ENCODE results near the gene SLC25A31. TPM values are rescaled to one million over a fixed set of nuclear protein-coding genes. Genes with fewer than 3 reads are reported as not detected.

SLC25A31 gene
- total and polyA plus RNA-seq, 2 of the 13 experiments (the other 11 are each of a cell fraction or from before 2014, with no cell fraction given): 0.04 TPM; not detected in 1

DNA sequence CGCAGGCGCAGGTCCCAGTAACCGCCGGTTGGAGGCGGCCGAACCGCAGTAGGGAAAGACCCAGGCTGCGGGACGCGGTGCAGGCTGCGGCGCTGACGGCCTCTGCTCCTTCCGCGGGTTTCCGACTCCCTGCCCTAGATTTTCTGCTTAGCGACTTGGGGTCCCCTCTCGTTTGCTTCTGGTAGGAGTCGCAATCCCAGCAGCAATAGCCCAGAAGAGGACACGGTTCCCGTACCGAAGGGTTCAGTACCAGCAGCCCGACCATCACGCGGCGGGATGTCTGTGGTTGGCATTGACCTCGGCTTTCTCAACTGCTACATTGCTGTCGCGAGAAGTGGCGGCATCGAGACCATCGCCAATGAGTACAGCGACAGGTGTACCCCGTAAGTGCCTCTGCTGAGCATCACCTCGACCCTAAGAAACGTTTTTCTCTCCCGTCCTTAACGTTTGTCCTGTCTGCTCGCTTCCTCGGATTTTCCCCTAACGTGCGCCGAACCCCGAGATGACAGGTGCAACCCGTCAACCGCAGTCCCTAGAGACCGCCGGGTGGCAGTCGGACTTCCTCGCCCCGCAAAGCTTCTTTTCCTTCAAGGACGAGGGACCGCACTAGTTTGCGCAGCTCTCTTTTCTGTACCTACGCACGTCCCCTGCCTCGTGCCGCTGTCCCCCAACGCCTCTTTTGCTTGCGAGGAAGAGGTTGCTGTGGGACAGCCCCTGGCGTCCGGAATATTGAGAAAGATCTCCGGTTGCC is 52.2 kb downstream of the SLC25A31 start, which contains the start of gene HSPA4L (continued):
- TF ChIP-seq, protein P1, sequence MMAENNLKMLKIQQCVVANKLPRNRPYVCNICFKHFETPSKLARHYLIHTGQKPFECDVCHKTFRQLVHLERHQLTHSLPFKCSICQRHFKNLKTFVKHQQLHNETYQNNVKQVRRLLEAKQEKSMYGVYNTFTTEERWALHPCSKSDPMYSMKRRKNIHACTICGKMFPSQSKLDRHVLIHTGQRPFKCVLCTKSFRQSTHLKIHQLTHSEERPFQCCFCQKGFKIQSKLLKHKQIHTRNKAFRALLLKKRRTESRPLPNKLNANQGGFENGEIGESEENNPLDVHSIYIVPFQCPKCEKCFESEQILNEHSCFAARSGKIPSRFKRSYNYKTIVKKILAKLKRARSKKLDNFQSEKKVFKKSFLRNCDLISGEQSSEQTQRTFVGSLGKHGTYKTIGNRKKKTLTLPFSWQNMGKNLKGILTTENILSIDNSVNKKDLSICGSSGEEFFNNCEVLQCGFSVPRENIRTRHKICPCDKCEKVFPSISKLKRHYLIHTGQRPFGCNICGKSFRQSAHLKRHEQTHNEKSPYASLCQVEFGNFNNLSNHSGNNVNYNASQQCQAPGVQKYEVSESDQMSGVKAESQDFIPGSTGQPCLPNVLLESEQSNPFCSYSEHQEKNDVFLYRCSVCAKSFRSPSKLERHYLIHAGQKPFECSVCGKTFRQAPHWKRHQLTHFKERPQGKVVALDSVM (CRISPR knock-in tag; IDR thresholded peaks at IDR 0.05): peak; percentile 4; the same call in 1 of the 2 replicates
- TF ChIP-seq SNAI1 (CRISPR knock-in tag; IDR thresholded peaks at IDR 0.05; ENCODE audit: borderline replicate concordance) (peak; percentile 56; the same call in 1 of the 2 replicates), ZNF850 (CRISPR knock-in tag; conservative IDR thresholded peaks at IDR 0.05) (0 out of 2 replicates have a peak, but pooled peaks have one; percentile 29), ZNF138 (CRISPR knock-in tag; IDR thresholded peaks at IDR 0.05; ENCODE audit: low read depth) (peak; percentile 80; the same call in 1 of the 2 replicates), MAZ (IDR thresholded peaks at IDR 0.05; ENCODE audit: borderline replicate concordance, low read depth, low read length) (no peak), MAZ (CRISPR knock-in tag; IDR thresholded peaks at IDR 0.05; ENCODE audit: low read depth) (peak; percentile 36; the same call in 1 of the 2 replicates), RBFOX2 (IDR thresholded peaks at IDR 0.05; ENCODE audit: low read depth, low read length) (peak; percentile 91), ZNF331 (CRISPR knock-in tag; IDR thresholded peaks at IDR 0.05) (peak; percentile 5), ZBTB3 (CRISPR knock-in tag; IDR thresholded peaks at IDR 0.05; ENCODE audit: borderline replicate concordance, low read depth) (no peak), RFXAP (CRISPR knock-in tag; IDR thresholded peaks at IDR 0.05; ENCODE audit: borderline replicate concordance) (peak; percentile 37; the same call in 1 of the 2 replicates), SAFB2 (CRISPR knock-in tag; IDR thresholded peaks at IDR 0.05; ENCODE audit: borderline replicate concordance, low read depth) (0 out of 2 replicates have a peak, but pooled peaks have one; percentile 70), NR2C2 (CRISPR knock-in tag; IDR thresholded peaks at IDR 0.05; ENCODE audit: borderline replicate concordance) (peak; percentile 29; the same call in 1 of the 2 replicates), CAMTA2 (CRISPR knock-in tag; IDR thresholded peaks at IDR 0.05; ENCODE audit: borderline replicate concordance) (no peak; the same call in 1 of the 2 replicates), GABPB1 (CRISPR knock-in tag; IDR thresholded peaks at IDR 0.05) (peak; percentile 67; the same call in 1 of the 2 replicates)
- TF ChIP-seq, protein P2, sequence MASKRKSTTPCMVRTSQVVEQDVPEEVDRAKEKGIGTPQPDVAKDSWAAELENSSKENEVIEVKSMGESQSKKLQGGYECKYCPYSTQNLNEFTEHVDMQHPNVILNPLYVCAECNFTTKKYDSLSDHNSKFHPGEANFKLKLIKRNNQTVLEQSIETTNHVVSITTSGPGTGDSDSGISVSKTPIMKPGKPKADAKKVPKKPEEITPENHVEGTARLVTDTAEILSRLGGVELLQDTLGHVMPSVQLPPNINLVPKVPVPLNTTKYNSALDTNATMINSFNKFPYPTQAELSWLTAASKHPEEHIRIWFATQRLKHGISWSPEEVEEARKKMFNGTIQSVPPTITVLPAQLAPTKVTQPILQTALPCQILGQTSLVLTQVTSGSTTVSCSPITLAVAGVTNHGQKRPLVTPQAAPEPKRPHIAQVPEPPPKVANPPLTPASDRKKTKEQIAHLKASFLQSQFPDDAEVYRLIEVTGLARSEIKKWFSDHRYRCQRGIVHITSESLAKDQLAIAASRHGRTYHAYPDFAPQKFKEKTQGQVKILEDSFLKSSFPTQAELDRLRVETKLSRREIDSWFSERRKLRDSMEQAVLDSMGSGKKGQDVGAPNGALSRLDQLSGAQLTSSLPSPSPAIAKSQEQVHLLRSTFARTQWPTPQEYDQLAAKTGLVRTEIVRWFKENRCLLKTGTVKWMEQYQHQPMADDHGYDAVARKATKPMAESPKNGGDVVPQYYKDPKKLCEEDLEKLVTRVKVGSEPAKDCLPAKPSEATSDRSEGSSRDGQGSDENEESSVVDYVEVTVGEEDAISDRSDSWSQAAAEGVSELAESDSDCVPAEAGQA (IDR thresholded peaks at IDR 0.05; ENCODE audit: low read depth): peak; percentile 41; the same call in 1 of the 2 replicates
- TF ChIP-seq, protein P2 (CRISPR knock-in tag; IDR thresholded peaks at IDR 0.05; ENCODE audit: borderline replicate concordance): no peak
- TF ChIP-seq, protein P3, sequence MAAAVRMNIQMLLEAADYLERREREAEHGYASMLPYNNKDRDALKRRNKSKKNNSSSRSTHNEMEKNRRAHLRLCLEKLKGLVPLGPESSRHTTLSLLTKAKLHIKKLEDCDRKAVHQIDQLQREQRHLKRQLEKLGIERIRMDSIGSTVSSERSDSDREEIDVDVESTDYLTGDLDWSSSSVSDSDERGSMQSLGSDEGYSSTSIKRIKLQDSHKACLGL (CRISPR knock-in tag; IDR thresholded peaks at IDR 0.05): 0 out of 2 replicates have a peak, but pooled peaks have one; percentile 16

Measured in HepG2 (cell line).